ENCODE results near the gene PUS3.

- no peak for TF ChIP-seq POLR2A (IDR thresholded peaks at IDR 0.05)
- no peak for TF ChIP-seq CTCF (IDR thresholded peaks at IDR 0.05)
Observed at GRCh38 chr11:125945797-125946520, 43.0 kb upstream of the PUS3 start, which contains the start of gene VSIG10L2.

Measured in lower leg skin (tissue), 3 donors.